ENCODE measurements around the gene PPA1.
"Not testable (repeated sequence)": the region's sequence is repeated elsewhere in the genome, so short reads cannot be mapped to it uniquely, and the experiment has no call there.

Gene PPA1

GRCh38 chr10:70190102-70190501 is 43.1 kb downstream of the PPA1 start:
- Histone ChIP-seq H3K4me1 (ENCODE audit: control insufficient read depth in 1 of 2, insufficient read depth in 1 of 2, low read depth in 1 of 2, low read length in 1 of 2) (peaks cover 13 to 17% of the 10 kb centered on the region in 2 experiments), H3K4me3 (ENCODE audit: low read depth in 1 of 2, low read length in 1 of 2) (no peak overlapping the region), H3K36me3 (no peaks in the 10 kb centered on the region), H3K27ac (no peak overlapping the region), H3K27me3 (peaks cover under 1% of the 10 kb centered on the region), H3K9me3 (no peaks in the 10 kb centered on the region)
- no peak for TF ChIP-seq CTCF (IDR thresholded peaks at IDR 0.05)

DNA sequence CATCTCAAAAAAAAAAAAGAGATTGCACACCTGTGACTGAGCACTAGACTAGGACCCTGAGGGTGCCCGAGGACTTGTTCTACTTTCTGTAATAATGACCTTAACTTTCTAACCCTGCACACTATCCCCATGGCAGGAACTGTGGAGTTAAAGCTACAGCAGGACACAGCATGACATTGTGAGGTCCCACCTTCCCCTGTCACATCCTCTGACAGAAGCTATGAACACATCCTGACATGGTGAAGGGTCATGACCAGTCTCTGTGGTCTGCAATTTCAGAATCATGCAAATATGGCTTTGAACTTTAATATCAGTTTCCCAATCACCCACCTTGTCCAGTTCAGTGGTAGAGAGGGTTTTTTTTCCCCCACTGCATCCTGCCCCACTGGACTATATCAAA is 44.5 kb downstream of the PPA1 start:
- Histone ChIP-seq H3K4me1 (ENCODE audit: control insufficient read depth in 1 of 2, insufficient read depth in 1 of 2, low read depth in 1 of 2, low read length in 1 of 2) (peaks cover 13 to 17% of the 10 kb centered on the region in 2 experiments), H3K9me3 (no peaks in the 10 kb centered on the region), H3K4me3 (ENCODE audit: low read depth in 1 of 2, low read length in 1 of 2) (no peak overlapping the region), H3K36me3 (no peaks in the 10 kb centered on the region), H3K27ac (no peak overlapping the region), H3K27me3 (peaks cover 12% of the 10 kb centered on the region)
- TF ChIP-seq CTCF (IDR thresholded peaks at IDR 0.05), result no peak

DNA sequence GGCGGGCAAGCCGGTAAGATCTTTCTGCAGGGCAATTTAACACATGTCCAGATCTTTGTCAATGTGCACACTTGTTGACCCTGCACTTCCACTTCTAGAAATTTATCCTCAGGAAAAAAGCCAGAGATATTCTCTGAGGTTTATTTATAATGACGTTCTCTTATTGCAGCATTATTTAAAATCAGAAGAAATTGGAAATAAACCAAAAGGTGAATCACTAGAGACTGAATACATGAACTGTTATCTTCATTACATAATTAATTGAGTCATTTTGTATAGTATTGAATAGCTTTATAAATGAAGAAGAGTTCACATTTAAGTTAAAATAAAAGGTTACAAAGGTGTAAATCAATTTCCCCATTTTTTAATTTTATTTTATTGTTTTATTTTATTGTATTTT is 46.7 kb downstream of the PPA1 start:
- Histone ChIP-seq H3K27me3 (peaks cover 25% of the 10 kb centered on the region), H3K4me1 (ENCODE audit: control insufficient read depth in 1 of 2, insufficient read depth in 1 of 2, low read depth in 1 of 2, low read length in 1 of 2) (peaks cover 1 to 5% of the 10 kb centered on the region in 2 experiments), H3K9me3 (no peaks in the 10 kb centered on the region), H3K27ac (no peak overlapping the region), H3K4me3 (ENCODE audit: low read depth in 1 of 2, low read length in 1 of 2) (no peak overlapping the region), H3K36me3 (no peaks in the 10 kb centered on the region)
- no peak for TF ChIP-seq CTCF (IDR thresholded peaks at IDR 0.05)

- Histone ChIP-seq H3K4me1 (ENCODE audit: control insufficient read depth in 1 of 2, insufficient read depth in 1 of 2, low read depth in 1 of 2, low read length in 1 of 2) (peaks cover 0 to 5% of the 10 kb centered on the region in 2 experiments), H3K36me3 (no peaks in the 10 kb centered on the region), H3K27me3 (peaks cover 26% of the 10 kb centered on the region), H3K9me3 (no peaks in the 10 kb centered on the region), H3K4me3 (ENCODE audit: low read depth in 1 of 2, low read length in 1 of 2) (no peak overlapping the region), H3K27ac (no peak overlapping the region)
- TF ChIP-seq CTCF (IDR thresholded peaks at IDR 0.05), result no peak
Measured at GRCh38 chr10:70186090-70186489, 47.1 kb downstream of the PPA1 start.

DNA sequence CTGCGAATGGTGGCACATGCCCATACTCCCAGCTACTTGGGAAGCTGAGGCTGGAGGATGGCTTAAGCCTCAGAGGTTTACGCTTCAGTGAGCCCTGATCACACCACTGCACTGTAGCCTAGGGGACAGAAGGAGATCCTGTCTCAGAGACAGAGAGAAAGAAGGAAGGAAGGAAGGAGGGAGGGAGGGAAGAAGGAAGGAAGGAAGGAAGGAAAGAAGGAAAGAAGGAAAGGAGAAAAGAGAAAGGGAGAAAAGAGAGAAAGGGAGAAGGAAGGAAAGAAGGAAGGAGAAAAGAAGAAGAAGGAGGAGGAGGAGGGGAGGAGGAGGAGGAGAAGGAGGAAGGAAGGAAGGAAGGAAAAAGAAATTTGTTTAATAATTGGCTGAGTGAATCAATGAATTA is 49.9 kb downstream of the PPA1 start:
- TF ChIP-seq CTCF (IDR thresholded peaks at IDR 0.05), result no peak
- H3K36me3 ChIP-seq, result no peaks in the 10 kb centered on the region

DNA sequence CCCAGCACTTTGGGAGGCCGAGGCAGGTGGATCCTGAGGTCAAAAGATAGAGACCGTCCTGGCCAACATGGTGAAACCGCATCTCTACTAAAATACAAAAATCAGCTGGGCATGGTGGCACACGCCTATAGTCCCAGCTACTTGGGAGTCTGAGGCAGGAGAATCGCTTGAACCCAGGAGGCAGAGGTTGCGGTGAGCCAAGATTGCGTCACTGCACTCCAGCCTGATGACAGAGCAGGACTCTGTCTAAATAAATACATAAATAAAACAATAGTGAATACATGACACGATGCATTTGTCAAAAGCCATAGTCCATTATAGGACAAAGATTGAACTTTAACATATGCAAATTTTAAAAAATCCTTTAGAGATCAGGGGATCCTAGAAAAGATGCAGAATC is 54.0 kb downstream of the PPA1 start:
- not testable (repeated sequence) for H3K4me1 ChIP-seq (ENCODE audit: control insufficient read depth in 1 of 2, insufficient read depth in 1 of 2, low read depth in 1 of 2, low read length in 1 of 2); H3K9me3 ChIP-seq; H3K36me3 ChIP-seq; H3K4me3 ChIP-seq (ENCODE audit: low read depth in 1 of 2, low read length in 1 of 2); H3K27ac ChIP-seq
- H3K27me3 ChIP-seq, result peaks cover 28% of the 10 kb centered on the region

More for the DNA sequence above, 49.9 kb downstream of the PPA1 start:
- peaks cover 36% of the 10 kb centered on the region for H3K27me3 ChIP-seq
- no peak overlapping the region for H3K27ac ChIP-seq
- no peaks in the 10 kb centered on the region for H3K4me1 ChIP-seq (ENCODE audit: control insufficient read depth in 1 of 2, insufficient read depth in 1 of 2, low read depth in 1 of 2, low read length in 1 of 2)
- no peak overlapping the region for H3K4me3 ChIP-seq (ENCODE audit: low read depth in 1 of 2, low read length in 1 of 2)
- H3K9me3 ChIP-seq, result no peaks in the 10 kb centered on the region

All from neutrophil (primary cell).